ENCODE measurements around the gene TUSC2. TPM values are rescaled to one million over a fixed set of nuclear protein-coding genes. Genes with fewer than 3 reads are reported as not detected.
"Not testable (repeated sequence)": the region's sequence is repeated elsewhere in the genome, so short reads cannot be mapped to it uniquely, and the experiment has no call there.

Gene TUSC2
- total and polyA plus RNA-seq, 2 experiments from 2014 or later = 41.6 to 71.0 TPM

DNA sequence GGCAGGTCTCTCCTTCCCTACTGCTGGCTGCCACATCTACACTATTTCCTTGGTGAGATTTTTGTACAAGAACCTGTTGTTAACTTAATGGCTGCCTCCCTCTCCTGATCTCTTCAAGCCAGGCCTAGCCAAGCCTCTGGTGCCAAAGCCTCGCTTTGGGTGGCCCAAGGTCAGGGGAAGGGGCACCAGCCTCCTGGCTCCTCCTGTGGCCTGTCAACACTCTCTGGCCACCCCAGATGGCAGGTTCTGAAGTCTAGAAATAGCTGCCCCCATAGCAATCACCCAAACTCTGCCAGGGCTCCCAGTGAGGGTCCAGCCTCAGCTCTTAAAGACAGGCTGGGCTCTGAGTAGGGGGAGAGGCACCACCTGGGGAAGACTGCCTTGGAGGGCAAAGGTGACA lies 40.8 kb downstream of the TUSC2 start (continued):
- TF ChIP-seq, protein P1, sequence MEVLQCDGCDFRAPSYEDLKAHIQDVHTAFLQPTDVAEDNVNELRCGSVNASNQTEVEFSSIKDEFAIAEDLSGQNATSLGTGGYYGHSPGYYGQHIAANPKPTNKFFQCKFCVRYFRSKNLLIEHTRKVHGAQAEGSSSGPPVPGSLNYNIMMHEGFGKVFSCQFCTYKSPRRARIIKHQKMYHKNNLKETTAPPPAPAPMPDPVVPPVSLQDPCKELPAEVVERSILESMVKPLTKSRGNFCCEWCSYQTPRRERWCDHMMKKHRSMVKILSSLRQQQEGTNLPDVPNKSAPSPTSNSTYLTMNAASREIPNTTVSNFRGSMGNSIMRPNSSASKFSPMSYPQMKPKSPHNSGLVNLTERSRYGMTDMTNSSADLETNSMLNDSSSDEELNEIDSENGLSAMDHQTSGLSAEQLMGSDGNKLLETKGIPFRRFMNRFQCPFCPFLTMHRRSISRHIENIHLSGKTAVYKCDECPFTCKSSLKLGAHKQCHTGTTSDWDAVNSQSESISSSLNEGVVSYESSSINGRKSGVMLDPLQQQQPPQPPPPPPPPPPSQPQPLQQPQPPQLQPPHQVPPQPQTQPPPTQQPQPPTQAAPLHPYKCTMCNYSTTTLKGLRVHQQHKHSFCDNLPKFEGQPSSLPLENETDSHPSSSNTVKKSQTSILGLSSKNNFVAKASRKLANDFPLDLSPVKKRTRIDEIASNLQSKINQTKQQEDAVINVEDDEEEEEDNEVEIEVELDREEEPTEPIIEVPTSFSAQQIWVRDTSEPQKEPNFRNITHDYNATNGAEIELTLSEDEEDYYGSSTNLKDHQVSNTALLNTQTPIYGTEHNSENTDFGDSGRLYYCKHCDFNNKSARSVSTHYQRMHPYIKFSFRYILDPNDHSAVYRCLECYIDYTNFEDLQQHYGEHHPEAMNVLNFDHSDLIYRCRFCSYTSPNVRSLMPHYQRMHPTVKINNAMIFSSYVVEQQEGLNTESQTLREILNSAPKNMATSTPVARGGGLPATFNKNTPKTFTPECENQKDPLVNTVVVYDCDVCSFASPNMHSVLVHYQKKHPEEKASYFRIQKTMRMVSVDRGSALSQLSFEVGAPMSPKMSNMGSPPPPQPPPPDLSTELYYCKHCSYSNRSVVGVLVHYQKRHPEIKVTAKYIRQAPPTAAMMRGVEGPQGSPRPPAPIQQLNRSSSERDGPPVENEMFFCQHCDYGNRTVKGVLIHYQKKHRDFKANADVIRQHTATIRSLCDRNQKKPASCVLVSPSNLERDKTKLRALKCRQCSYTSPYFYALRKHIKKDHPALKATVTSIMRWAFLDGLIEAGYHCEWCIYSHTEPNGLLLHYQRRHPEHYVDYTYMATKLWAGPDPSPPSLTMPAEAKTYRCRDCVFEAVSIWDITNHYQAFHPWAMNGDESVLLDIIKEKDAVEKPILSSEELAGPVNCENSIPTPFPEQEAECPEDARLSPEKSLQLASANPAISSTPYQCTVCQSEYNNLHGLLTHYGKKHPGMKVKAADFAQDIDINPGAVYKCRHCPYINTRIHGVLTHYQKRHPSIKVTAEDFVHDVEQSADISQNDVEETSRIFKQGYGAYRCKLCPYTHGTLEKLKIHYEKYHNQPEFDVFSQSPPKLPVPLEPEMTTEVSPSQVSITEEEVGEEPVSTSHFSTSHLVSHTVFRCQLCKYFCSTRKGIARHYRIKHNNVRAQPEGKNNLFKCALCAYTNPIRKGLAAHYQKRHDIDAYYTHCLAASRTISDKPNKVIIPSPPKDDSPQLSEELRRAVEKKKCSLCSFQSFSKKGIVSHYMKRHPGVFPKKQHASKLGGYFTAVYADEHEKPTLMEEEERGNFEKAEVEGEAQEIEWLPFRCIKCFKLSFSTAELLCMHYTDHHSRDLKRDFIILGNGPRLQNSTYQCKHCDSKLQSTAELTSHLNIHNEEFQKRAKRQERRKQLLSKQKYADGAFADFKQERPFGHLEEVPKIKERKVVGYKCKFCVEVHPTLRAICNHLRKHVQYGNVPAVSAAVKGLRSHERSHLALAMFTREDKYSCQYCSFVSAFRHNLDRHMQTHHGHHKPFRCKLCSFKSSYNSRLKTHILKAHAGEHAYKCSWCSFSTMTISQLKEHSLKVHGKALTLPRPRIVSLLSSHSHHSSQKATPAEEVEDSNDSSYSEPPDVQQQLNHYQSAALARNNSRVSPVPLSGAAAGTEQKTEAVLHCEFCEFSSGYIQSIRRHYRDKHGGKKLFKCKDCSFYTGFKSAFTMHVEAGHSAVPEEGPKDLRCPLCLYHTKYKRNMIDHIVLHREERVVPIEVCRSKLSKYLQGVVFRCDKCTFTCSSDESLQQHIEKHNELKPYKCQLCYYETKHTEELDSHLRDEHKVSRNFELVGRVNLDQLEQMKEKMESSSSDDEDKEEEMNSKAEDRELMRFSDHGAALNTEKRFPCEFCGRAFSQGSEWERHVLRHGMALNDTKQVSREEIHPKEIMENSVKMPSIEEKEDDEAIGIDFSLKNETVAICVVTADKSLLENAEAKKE (CRISPR knock-in tag; IDR thresholded peaks at IDR 0.05) = no peak
- TF ChIP-seq NANOG (IDR thresholded peaks at IDR 0.05; ENCODE audit: borderline replicate concordance) = no peak

DNA sequence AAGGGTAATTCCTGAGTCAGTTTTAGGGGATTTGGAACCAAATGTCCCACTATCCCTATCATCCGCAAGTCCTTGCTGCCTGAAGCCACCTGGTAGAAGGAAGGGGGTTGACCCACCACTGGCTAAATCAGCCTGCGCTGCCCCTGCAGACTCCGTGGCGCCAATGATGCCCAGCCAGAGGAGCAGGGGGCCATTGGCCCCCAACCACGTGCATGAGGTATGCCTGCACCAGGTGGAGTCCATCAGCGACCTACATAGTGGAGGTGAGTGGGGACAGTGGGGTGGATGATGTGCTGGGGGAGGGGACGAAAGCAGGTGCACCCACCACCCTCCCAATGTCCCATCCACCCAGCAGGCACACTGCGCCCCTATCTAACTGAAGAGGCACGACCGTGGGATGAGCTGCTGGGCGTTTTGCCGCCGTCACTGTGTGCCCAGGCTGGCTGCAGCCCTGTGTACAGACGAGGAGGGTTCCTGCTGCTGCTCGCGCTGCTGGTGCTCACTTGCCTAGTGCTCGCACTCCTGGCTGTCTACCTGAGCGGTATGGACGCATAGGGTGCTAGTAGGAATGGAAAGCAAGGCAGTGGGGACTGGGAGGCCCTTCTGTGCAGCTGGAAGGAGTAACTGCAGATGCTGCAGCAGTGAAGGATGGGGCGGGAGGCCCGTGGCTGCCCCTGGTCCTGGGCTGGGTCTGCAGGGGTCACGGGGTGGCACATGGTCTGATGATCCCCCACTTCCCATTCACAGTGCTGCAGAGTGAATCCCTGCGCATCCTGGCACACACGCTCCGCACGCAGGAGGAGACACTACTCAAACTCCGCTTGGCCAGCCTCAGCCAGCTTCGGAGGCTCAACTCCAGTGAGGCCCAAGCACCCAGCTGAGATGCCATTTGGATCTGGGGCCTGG lies 41.4 kb downstream of the TUSC2 start:
- no peak overlapping the region for H3K27ac Mint-ChIP-seq
- ATAC-seq = no peak
- H3K4me3 ChIP-seq = no peak overlapping the region

DNA sequence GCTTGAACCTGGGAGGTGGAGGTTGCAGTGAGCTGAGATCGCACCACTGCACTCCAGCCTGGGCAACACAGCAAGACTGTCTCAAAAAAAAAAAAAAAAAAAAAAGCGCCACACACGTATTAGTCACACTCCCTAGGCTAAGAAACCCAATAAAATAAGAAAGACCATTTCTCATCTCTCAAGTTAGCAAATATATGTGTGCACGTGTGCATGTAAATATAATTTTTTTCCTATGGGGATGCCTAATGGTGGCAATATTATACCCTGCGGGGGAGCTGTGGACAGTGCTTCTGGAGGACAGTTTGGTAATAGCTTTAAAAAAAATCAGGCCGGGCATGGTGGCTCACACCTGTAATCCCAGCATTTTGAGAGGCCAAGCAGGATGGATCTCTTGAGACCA lies 43.9 kb downstream of the TUSC2 start:
- H3K79me2 ChIP-seq (replicated peaks; ENCODE audit: insufficient read depth); H2AFZ ChIP-seq; H3K27ac Mint-ChIP-seq; H3K27ac ChIP-seq (ENCODE audit: low read depth); H3K4me1 ChIP-seq (ENCODE audit: insufficient read depth); H3K4me3 Mint-ChIP-seq; H3K4me1 Mint-ChIP-seq; H3K27me3 Mint-ChIP-seq (ENCODE audit: insufficient read depth, low read depth, poor library complexity); H3K9me3 Mint-ChIP-seq; H3F3A ChIP-seq (replicated peaks; ENCODE audit: low read depth); H3K4me2 ChIP-seq; H3K4me3 ChIP-seq; H4K20me1 ChIP-seq (replicated peaks; ENCODE audit: insufficient read depth); DNase-seq (ENCODE audit: low spot score); H3K9me2 ChIP-seq (ENCODE audit: insufficient read depth); ATAC-seq; H3K27me3 ChIP-seq (ENCODE audit: insufficient read depth): not testable (repeated sequence)
- peaks cover 25% of the 10 kb centered on the region for H3K36me3 Mint-ChIP-seq (ENCODE audit: low read depth)
- peaks cover 11% of the 10 kb centered on the region for H3K36me3 ChIP-seq (ENCODE audit: insufficient read depth)

More for the DNA sequence above, 41.4 kb downstream of the TUSC2 start:
- H3K79me2 ChIP-seq (replicated peaks; ENCODE audit: insufficient read depth) = peaks cover 13% of the 10 kb centered on the region
- peaks cover 11% of the 10 kb centered on the region for H3K36me3 ChIP-seq (ENCODE audit: insufficient read depth)
- Mint-ChIP-seq H3K4me3 (no peak overlapping the region), H3K4me1 (peaks cover 5% of the 10 kb centered on the region), H3K27me3 (ENCODE audit: insufficient read depth, low read depth, poor library complexity) (peaks cover 5% of the 10 kb centered on the region), H3K9me3 (no peaks in the 10 kb centered on the region), H3K36me3 (ENCODE audit: low read depth) (peaks cover 47% of the 10 kb centered on the region)
- H3K27me3 ChIP-seq (ENCODE audit: insufficient read depth) = no peaks in the 10 kb centered on the region
- no peaks in the 10 kb centered on the region; the same call in 1 of the 2 replicates for H4K20me1 ChIP-seq (replicated peaks; ENCODE audit: insufficient read depth)
- H3K27ac ChIP-seq (ENCODE audit: low read depth) = no peak overlapping the region
- DNase-seq (ENCODE audit: low spot score) = no peak
- no peaks in the 10 kb centered on the region for H3K9me2 ChIP-seq (ENCODE audit: insufficient read depth)
- peaks cover 5% of the 10 kb centered on the region; the same call in 1 of the 2 replicates for H3K4me1 ChIP-seq (ENCODE audit: insufficient read depth)
- no peak overlapping the region for H2AFZ ChIP-seq
- 0 out of 2 replicates have a peak, but pooled peaks cover 4% of the 10 kb centered on the region for H3F3A ChIP-seq (replicated peaks; ENCODE audit: low read depth)
- H3K4me2 ChIP-seq = no peak overlapping the region
- TF ChIP-seq EZH2phosphoT487 (IDR thresholded peaks at IDR 0.05; ENCODE audit: unreplicated experiment) = no peak
- TF ChIP-seq POLR2AphosphoS5 (IDR thresholded peaks at IDR 0.05; ENCODE audit: low read depth) = peak; percentile 29; the same call in 1 of the 2 replicates
- no peak for TF ChIP-seq ZNF331 (CRISPR knock-in tag; IDR thresholded peaks at IDR 0.05; ENCODE audit: low read depth)

Measured in GM23338 (cell line).